GM12873 (cell line): Measurements from ENCODE around the gene MAGI2.

Experiments used
- TF ChIP-seq, protein P1 (sequence below): IDR thresholded peaks from 2 replicates; pipeline ENCODE4 v1.5.1; 2012; ENCODE audit warnings: low read depth, mild to moderate bottlenecking, moderate library complexity, low read length, control low read depth; ENCODE audit not compliant: insufficient read depth; ENCODE audit errors: missing control alignments

MAGI2 gene

GRCh38 chr7:78015574-78016260, 1437.8 kb downstream of the MAGI2 start:
- TF ChIP-seq, protein P1, sequence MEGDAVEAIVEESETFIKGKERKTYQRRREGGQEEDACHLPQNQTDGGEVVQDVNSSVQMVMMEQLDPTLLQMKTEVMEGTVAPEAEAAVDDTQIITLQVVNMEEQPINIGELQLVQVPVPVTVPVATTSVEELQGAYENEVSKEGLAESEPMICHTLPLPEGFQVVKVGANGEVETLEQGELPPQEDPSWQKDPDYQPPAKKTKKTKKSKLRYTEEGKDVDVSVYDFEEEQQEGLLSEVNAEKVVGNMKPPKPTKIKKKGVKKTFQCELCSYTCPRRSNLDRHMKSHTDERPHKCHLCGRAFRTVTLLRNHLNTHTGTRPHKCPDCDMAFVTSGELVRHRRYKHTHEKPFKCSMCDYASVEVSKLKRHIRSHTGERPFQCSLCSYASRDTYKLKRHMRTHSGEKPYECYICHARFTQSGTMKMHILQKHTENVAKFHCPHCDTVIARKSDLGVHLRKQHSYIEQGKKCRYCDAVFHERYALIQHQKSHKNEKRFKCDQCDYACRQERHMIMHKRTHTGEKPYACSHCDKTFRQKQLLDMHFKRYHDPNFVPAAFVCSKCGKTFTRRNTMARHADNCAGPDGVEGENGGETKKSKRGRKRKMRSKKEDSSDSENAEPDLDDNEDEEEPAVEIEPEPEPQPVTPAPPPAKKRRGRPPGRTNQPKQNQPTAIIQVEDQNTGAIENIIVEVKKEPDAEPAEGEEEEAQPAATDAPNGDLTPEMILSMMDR: no peak

DNA sequence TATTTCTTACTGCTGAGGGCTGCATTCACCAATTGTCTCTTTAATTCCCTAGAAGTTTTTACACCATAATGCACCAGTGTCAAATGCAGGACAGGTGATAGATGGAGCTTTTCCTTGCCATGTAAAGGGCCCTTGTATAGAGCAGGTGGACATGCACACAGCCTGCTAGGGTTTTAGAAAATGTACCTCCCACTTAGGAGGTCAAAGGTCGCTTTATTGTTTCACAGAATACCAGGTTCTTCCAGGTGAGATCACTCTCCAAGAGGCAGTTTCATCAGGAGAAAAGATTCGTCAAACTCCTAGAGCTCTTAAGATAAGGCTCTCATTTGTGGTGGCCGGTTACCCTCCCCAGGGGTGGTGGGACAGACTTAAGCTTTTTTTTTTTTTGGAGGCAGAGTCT, 1439.1 kb downstream of the MAGI2 start:
- TF ChIP-seq, protein P1: no peak

- TF ChIP-seq, protein P1: no peak
Measured at GRCh38 chr7:78013386-78013785, 1440.1 kb downstream of the MAGI2 start.

- TF ChIP-seq, protein P1: no peak
Measured at GRCh38 chr7:78011642-78012041, 1441.8 kb downstream of the MAGI2 start.

DNA sequence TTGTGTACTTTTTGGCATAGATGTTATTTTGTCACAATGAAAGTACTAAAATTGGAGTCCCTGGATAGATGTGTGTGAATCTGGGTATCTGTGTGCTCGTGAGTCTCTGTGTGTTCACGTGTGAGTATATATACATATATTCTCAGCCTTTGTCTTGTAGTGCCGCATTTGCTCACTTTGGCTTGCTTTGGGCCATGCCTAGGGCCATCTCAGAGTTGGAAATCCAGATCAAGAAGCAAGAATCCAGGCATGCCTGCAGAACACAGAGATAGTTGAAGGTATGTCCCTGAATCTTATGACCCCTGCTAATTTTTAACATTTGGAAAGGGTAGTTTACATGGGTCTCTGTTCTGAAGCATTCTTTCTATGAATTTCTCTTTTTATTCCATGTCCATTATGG, 1446.2 kb downstream of the MAGI2 start:
- TF ChIP-seq, protein P1: no peak

- TF ChIP-seq, protein P1: no peak
Measured at GRCh38 chr7:78006063-78006755, 1447.3 kb downstream of the MAGI2 start.

GRCh38 chr7:78002715-78003114, 1450.8 kb downstream of the MAGI2 start:
- TF ChIP-seq, protein P1: no peak
